ENCODE results near the gene ID3. TPM values are rescaled to one million over a fixed set of nuclear protein-coding genes. Genes with fewer than 3 reads are reported as not detected.

Gene ID3
- total and polyA plus RNA-seq, 2 of the 8 experiments (the other 6 are each of a cell fraction or from before 2014, with no cell fraction given) = 240 to 304 TPM

- TF ChIP-seq CHD7 (IDR thresholded peaks at IDR 0.05; ENCODE audit: insufficient replicate concordance, low read length) (no peak), YY1 (IDR thresholded peaks at IDR 0.05; ENCODE audit: low read depth, low read length) (no peak), TAF7 (optimal IDR thresholded peaks at IDR 0.05; ENCODE audit: borderline replicate concordance, low read depth, low read length) (no peak), GABPA (IDR thresholded peaks at IDR 0.05; ENCODE audit: borderline replicate concordance, insufficient read depth, low read length) (peak; percentile 55; the same call in 1 of the 2 replicates), JUND (IDR thresholded peaks at IDR 0.05; ENCODE audit: low read length) (no peak), MAFK (IDR thresholded peaks at IDR 0.05; ENCODE audit: low read depth, low read length) (no peak)
Observed at GRCh38 chr1:23566304-23566703, 7.0 kb upstream of the ID3 start (continued).

Measured in H1 (cell line).